H9 (cell line): ENCODE data around the gene ENOX1. TPM values are rescaled to one million over a fixed set of nuclear protein-coding genes. Genes with fewer than 3 reads are reported as not detected.

Experiments used
- DNase-seq: peaks from one replicate; pipeline ENCODE4 v3.0.0-alpha.2; 2017
- H2AFZ ChIP-seq: one replicate; pipeline ENCODE4 v1.6.1; 2013; ENCODE audit warnings: mild to moderate bottlenecking, low read length, control low read depth, moderate library complexity
- H2AK5ac ChIP-seq: 2 replicates; pipeline ENCODE4 v1.6.1; 2013; ENCODE audit warnings: low read length, control low read depth, mixed read lengths; ENCODE audit not compliant: insufficient read length
- H2BK120ac ChIP-seq: one replicate; pipeline ENCODE4 v1.6.1; 2013; ENCODE audit warnings: low read depth, mild to moderate bottlenecking, low read length, control low read depth, inconsistent platforms; ENCODE audit not compliant: poor library complexity, severe bottlenecking
- H2BK12ac ChIP-seq: 2 replicates; pipeline ENCODE4 v1.6.1; 2013; ENCODE audit warnings: low read length, control low read depth, mixed read lengths, low read depth; ENCODE audit not compliant: insufficient read length
- H2BK15ac ChIP-seq: 2 replicates; pipeline ENCODE4 v1.6.1; 2013; ENCODE audit warnings: low read depth, low read length, control low read depth
- H2BK20ac ChIP-seq: one replicate; pipeline ENCODE4 v1.6.1; 2013; ENCODE audit warnings: low read depth, mild to moderate bottlenecking, low read length, control low read depth, inconsistent platforms; ENCODE audit not compliant: poor library complexity, severe bottlenecking
- H2BK5ac ChIP-seq: 2 replicates; pipeline ENCODE4 v1.6.1; 2013; ENCODE audit warnings: low read length, control low read depth, mixed read lengths; ENCODE audit not compliant: insufficient read length
- H3K14ac ChIP-seq: 2 replicates; pipeline ENCODE4 v1.6.1; 2013; ENCODE audit warnings: low read length, control low read depth; ENCODE audit not compliant: insufficient read depth
- H3K18ac ChIP-seq: 2 replicates; pipeline ENCODE4 v1.6.1; 2013; ENCODE audit warnings: low read depth, mild to moderate bottlenecking, mixed read lengths, low read length, control low read depth; ENCODE audit not compliant: insufficient read length
- H3K23ac ChIP-seq: 2 replicates; pipeline ENCODE4 v1.6.1; 2013; ENCODE audit warnings: low read length, control low read depth, mixed read lengths, low read depth; ENCODE audit not compliant: insufficient read length
- H3K23me2 ChIP-seq: 2 replicates; pipeline ENCODE4 v1.6.1; 2013; ENCODE audit warnings: low read depth, mild to moderate bottlenecking, mixed read lengths, low read length, control low read depth; ENCODE audit not compliant: insufficient read length, poor library complexity, severe bottlenecking
- H3K27ac ChIP-seq: 2 replicates; pipeline ENCODE4 v1.5.1; 2013; ENCODE audit warnings: low read length, control low read depth, mixed read lengths, low read depth; ENCODE audit not compliant: insufficient read length
- H3K27me3 ChIP-seq: 2 replicates; pipeline ENCODE4 v1.6.1; 2013; ENCODE audit warnings: low read length, control low read depth, inconsistent platforms; ENCODE audit not compliant: insufficient read depth
- H3K4ac ChIP-seq: 2 replicates; pipeline ENCODE4 v1.6.1; 2013; ENCODE audit warnings: low read depth, mild to moderate bottlenecking, control low read depth, inconsistent platforms, low read length, moderate library complexity
- H3K4me1 ChIP-seq: 2 replicates; pipeline ENCODE4 v1.6.1; 2013; ENCODE audit warnings: low read length, control low read depth, inconsistent platforms; ENCODE audit not compliant: insufficient read depth
- H3K4me2 ChIP-seq: 2 replicates; pipeline ENCODE4 v1.6.1; 2013; ENCODE audit warnings: low read length, control low read depth, mixed read lengths; ENCODE audit not compliant: insufficient read length, insufficient read depth
- H3K56ac ChIP-seq: 2 replicates; pipeline ENCODE4 v1.6.1; 2013; ENCODE audit warnings: low read depth, mild to moderate bottlenecking, mixed read lengths, low read length, control low read depth; ENCODE audit not compliant: insufficient read length
- H3K79me1 ChIP-seq: 2 replicates; pipeline ENCODE4 v1.6.1; 2013; ENCODE audit warnings: low read depth, mild to moderate bottlenecking, moderate library complexity, low read length, control low read depth, inconsistent platforms; ENCODE audit not compliant: insufficient read depth, poor library complexity, severe bottlenecking
- H3K79me2 ChIP-seq: 2 replicates; pipeline ENCODE4 v1.6.1; 2013; ENCODE audit warnings: low read length, control low read depth, inconsistent platforms; ENCODE audit not compliant: insufficient read depth
- H3K9ac ChIP-seq: 2 replicates; pipeline ENCODE4 v1.6.1; 2013; ENCODE audit warnings: low read length, control low read depth, mixed read lengths; ENCODE audit not compliant: insufficient read length; ENCODE audit errors: extremely low read depth
- H3K9me3 ChIP-seq: one replicate; pipeline ENCODE4 v1.6.1; 2013; ENCODE audit warnings: low read depth, low read length, inconsistent platforms; ENCODE audit not compliant: control insufficient read depth
- H3T11ph ChIP-seq: one replicate; pipeline ENCODE4 v1.6.1; 2013; ENCODE audit warnings: mild to moderate bottlenecking, low read length, control low read depth, inconsistent platforms
- H4K20me1 ChIP-seq: one replicate; pipeline ENCODE4 v1.6.1; 2013; ENCODE audit not compliant: control insufficient read depth, insufficient read length, insufficient read depth
- H4K5ac ChIP-seq: 2 replicates; pipeline ENCODE4 v1.6.1; 2013; ENCODE audit warnings: low read depth, mild to moderate bottlenecking, mixed read lengths, low read length, control low read depth; ENCODE audit not compliant: insufficient read length
- H4K8ac ChIP-seq: replicated peaks from 2 replicates; pipeline ENCODE4 v1.6.1; 2013; ENCODE audit warnings: low read length, control low read depth, mixed read lengths, low read depth; ENCODE audit not compliant: insufficient read length
- H4K91ac ChIP-seq: 2 replicates; pipeline ENCODE4 v1.6.1; 2013; ENCODE audit warnings: low read depth, mild to moderate bottlenecking, moderate library complexity, mixed read lengths, low read length, control low read depth; ENCODE audit not compliant: insufficient read length
- H3K27ac Mint-ChIP-seq, 3 experiments: 2 replicates in 2 of 3; 3 replicates in 1 of 3; pipeline ENCODE4 v1.8.0; 2020 to 2021; ENCODE audit warnings: mixed read lengths in 3 of 3, mild to moderate bottlenecking in 1 of 3, moderate library complexity in 1 of 3
- H3K27me3 Mint-ChIP-seq: 2 replicates; pipeline ENCODE4 v1.8.0; 2021; ENCODE audit warnings: low read depth, mild to moderate bottlenecking, moderate library complexity, mixed read lengths
- H3K36me3 Mint-ChIP-seq, 3 experiments: 2 replicates in 2 of 3; 3 replicates in 1 of 3; pipeline ENCODE4 v1.8.0; 2020 to 2021; ENCODE audit warnings: low read depth in 3 of 3, mixed read lengths in 3 of 3; ENCODE audit not compliant: insufficient read depth in 1 of 3
- H3K4me1 Mint-ChIP-seq, 2 experiments: 2 replicates each; pipeline ENCODE4 v1.8.0; 2020; ENCODE audit warnings: mixed read lengths in 2 of 2
- H3K4me3 Mint-ChIP-seq, 2 experiments: 2 replicates in 1 of 2; 3 replicates in 1 of 2; pipeline ENCODE4 v1.8.0; 2020 to 2021; ENCODE audit warnings: mild to moderate bottlenecking in 2 of 2, mixed read lengths in 2 of 2, moderate library complexity in 1 of 2
- H3K9me3 Mint-ChIP-seq, 2 experiments: 2 replicates in 1 of 2; 3 replicates in 1 of 2; pipeline ENCODE4 v1.8.0; 2020; ENCODE audit warnings: mild to moderate bottlenecking in 2 of 2, mixed read lengths in 2 of 2, moderate library complexity in 1 of 2
- CTCF ChIP-seq: fragments of 200-600 bp; sonication (generic); conservative IDR thresholded peaks from 3 replicates; pipeline ENCODE4 v1.8.0; 2021; ENCODE audit warnings: antibody characterized with exemption, mild to moderate bottlenecking
- WGBS: extraction: QIAGEN DNeasy Blood & Tissue Kit; methylation state at CpG from one replicate; pipeline ENCODE4 v1.1.7; 2013; ENCODE audit warnings: missing lambda C conversion rate, low lambda C conversion rate, mixed read lengths; ENCODE audit not compliant: insufficient read length; ENCODE audit errors: extremely low coverage; 5-methylcytosine and 5-hydroxymethylcytosine counted together
- total RNA-seq: library from RNA; stranded (reverse); gene quantifications from 2 replicates; pipeline ENCODE4 v1.2.1, GENCODE V29; 2021

Gene ENOX1
- total RNA-seq, 1 experiment from 2014 or later, result 0.24 TPM

DNA sequence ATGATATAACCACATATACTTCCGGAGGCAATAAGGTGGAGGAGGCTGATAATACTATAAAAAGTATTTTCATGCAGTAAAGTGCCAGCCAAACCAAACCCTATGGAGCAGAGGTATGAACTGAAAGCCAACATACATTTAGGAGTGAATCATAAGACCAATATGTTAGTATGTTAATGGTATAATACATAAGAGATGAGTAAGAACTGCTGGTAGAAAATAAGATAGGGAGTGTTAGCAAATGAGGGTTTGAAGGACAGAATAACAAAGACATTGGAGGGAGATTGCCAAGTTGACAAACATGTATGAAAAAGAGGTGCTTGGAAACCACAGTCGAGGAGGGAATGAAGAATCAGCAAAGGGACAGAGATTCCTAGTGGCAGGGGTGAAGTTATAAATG is 10.8 kb downstream of the ENOX1 start:
- H3K9ac ChIP-seq, result no peak overlapping the region
- no peak overlapping the region for H3K18ac ChIP-seq
- no peak overlapping the region for H3K56ac ChIP-seq
- H3K4me2 ChIP-seq, result no peak overlapping the region
- H2BK15ac ChIP-seq, result no peak overlapping the region
- H3K4ac ChIP-seq, result no peak overlapping the region
- no peak for DNase-seq
- no peak for TF ChIP-seq CTCF
- Mint-ChIP-seq H3K4me3 (no peak overlapping the region), H3K9me3 (no peaks in the 10 kb centered on the region), H3K36me3 (no peaks in the 10 kb centered on the region), H3K4me1 (peaks cover 9 to 15% of the 10 kb centered on the region in 2 experiments; a peak in 3 of 4 replicates), H3K27ac (no peak overlapping the region; a peak in 1 of 7 replicates), H3K27me3 (peaks cover 46% of the 10 kb centered on the region)
- no CpG with 5 or more reads among the region's 2 CpGs for WGBS
- H3K23ac ChIP-seq, result no peak overlapping the region
- H2BK20ac ChIP-seq, result no peak overlapping the region
- no peak overlapping the region for H4K5ac ChIP-seq
- H4K8ac ChIP-seq, result no peak overlapping the region
- H3K27me3 ChIP-seq, result peaks cover 8% of the 10 kb centered on the region
- no peaks in the 10 kb centered on the region for H4K20me1 ChIP-seq
- H3K14ac ChIP-seq, result no peak overlapping the region
- no peak overlapping the region for H3K27ac ChIP-seq
- no peaks in the 10 kb centered on the region for H3K79me2 ChIP-seq
- no peaks in the 10 kb centered on the region for H3K79me1 ChIP-seq
- no peak overlapping the region for H2AFZ ChIP-seq
- no peak overlapping the region for H4K91ac ChIP-seq
- H3T11ph ChIP-seq, result no peak overlapping the region
- H3K23me2 ChIP-seq, result no peaks in the 10 kb centered on the region
- H2AK5ac ChIP-seq, result no peak overlapping the region
- H2BK120ac ChIP-seq, result no peak overlapping the region
- no peak overlapping the region for H2BK5ac ChIP-seq
- no peak overlapping the region for H2BK12ac ChIP-seq
- H3K4me1 ChIP-seq, result no peaks in the 10 kb centered on the region
- no peaks in the 10 kb centered on the region for H3K9me3 ChIP-seq
